Hematopoietic multipotent progenitor cell treated with erythropoietin and hydrocortisone succinate and interleukin-3 and kit ligand, for 8 days (in vitro differentiated cells): Measurements from ENCODE around the gene CASS4.
A peak's percentile ranks its signal among the peaks of the same experiment; 100 is the strongest.
"Not testable (repeated sequence)": the region's sequence is repeated elsewhere in the genome, so short reads cannot be mapped to it uniquely, and the experiment has no call there.

ENCODE experiments used
- DNase-seq: peaks from one replicate; pipeline ENCODE4 v3.0.0-alpha.2; 2015

CASS4 gene

GRCh38 chr20:56411759-56412472 is at the start of gene CASS4:
Gene CASS4, plus strand, starts transcription at chr20:56412260. Its CDS starts 199 bp downstream, at chr20:56412459.
- peak; percentile 99 for DNase-seq

GRCh38 chr20:56362833-56363413 is 49.1 kb upstream of the CASS4 start:
- DNase-seq, result peak; percentile 99

- no peak for DNase-seq
These were observed 48.6 kb upstream of the CASS4 start for GRCh38 chr20:56363491-56363890.

GRCh38 chr20:56368351-56369134 is 43.5 kb upstream of the CASS4 start:
- DNase-seq, result no peak

- no peak for DNase-seq
These were observed 42.9 kb upstream of the CASS4 start for GRCh38 chr20:56369179-56369578.

GRCh38 chr20:56371977-56372376 is 40.1 kb upstream of the CASS4 start:
- no peak for DNase-seq

GRCh38 chr20:56372850-56373249 is 39.2 kb upstream of the CASS4 start:
- DNase-seq, result peak; percentile 21

GRCh38 chr20:56373942-56374341 is 38.1 kb upstream of the CASS4 start:
- peak; percentile 51 for DNase-seq

- DNase-seq, result no peak
These were observed 35.7 kb upstream of the CASS4 start for GRCh38 chr20:56376331-56376730.

- no peak for DNase-seq
These were observed 33.7 kb upstream of the CASS4 start for GRCh38 chr20:56378386-56378785.

- no peak for DNase-seq
These were observed 31.7 kb upstream of the CASS4 start for GRCh38 chr20:56380375-56380774.

- DNase-seq, result no peak
These were observed 30.6 kb upstream of the CASS4 start for GRCh38 chr20:56381501-56381900.

- DNase-seq, result no peak
These were observed 29.4 kb upstream of the CASS4 start for GRCh38 chr20:56382696-56383095.

- DNase-seq, result no peak
These were observed 28.7 kb upstream of the CASS4 start for GRCh38 chr20:56383334-56383733.

GRCh38 chr20:56385130-56385529 is 26.9 kb upstream of the CASS4 start:
- no peak for DNase-seq

- DNase-seq, result no peak
These were observed 25.8 kb upstream of the CASS4 start for GRCh38 chr20:56386219-56386618.

- no peak for DNase-seq
These were observed 23.2 kb upstream of the CASS4 start for GRCh38 chr20:56388882-56389281.

- no peak for DNase-seq
These were observed 22.3 kb upstream of the CASS4 start for GRCh38 chr20:56389807-56390206.

GRCh38 chr20:56390396-56390795 is 21.7 kb upstream of the CASS4 start:
- DNase-seq, result not testable (repeated sequence)

- DNase-seq, result no peak
These were observed 21.0 kb upstream of the CASS4 start for GRCh38 chr20:56391037-56391436.

- DNase-seq, result peak; percentile 19
These were observed 20.4 kb upstream of the CASS4 start for GRCh38 chr20:56391596-56392131.

- DNase-seq, result peak; percentile 100
These were observed 19.8 kb upstream of the CASS4 start, which contains the start of the genes AURKA and CSTF1 for GRCh38 chr20:56392132-56392880. Gene AURKA, minus strand, starts transcription at chr20:56392215. Its CDS starts 4,018 bp downstream, at chr20:56388197. Gene CSTF1, plus strand, starts transcription at chr20:56392645. Its CDS starts 2,908 bp downstream, at chr20:56395553.
